ENCODE results near the gene CFAP74. TPM values are rescaled to one million over a fixed set of nuclear protein-coding genes. Genes with fewer than 3 reads are reported as not detected.

CFAP74 gene
- total and polyA plus RNA-seq, 9 donors = 0.05 to 8.0 (median 0.58) TPM; not detected in 1

- H3K27me3 ChIP-seq = no peaks in the 10 kb centered on the region
- intact Hi-C loops (cut with DNase I) = loop anchor here in 3 of 4 donors (5.0 to 10.0 kb wide), 4 partner anchors 81 to 229 kb away; no protein-coding TSS in a partner anchor
- DNase-seq = no peak
Measured at GRCh38 chr1:1945782-1946393, 57.7 kb downstream of the CFAP74 start.

DNA sequence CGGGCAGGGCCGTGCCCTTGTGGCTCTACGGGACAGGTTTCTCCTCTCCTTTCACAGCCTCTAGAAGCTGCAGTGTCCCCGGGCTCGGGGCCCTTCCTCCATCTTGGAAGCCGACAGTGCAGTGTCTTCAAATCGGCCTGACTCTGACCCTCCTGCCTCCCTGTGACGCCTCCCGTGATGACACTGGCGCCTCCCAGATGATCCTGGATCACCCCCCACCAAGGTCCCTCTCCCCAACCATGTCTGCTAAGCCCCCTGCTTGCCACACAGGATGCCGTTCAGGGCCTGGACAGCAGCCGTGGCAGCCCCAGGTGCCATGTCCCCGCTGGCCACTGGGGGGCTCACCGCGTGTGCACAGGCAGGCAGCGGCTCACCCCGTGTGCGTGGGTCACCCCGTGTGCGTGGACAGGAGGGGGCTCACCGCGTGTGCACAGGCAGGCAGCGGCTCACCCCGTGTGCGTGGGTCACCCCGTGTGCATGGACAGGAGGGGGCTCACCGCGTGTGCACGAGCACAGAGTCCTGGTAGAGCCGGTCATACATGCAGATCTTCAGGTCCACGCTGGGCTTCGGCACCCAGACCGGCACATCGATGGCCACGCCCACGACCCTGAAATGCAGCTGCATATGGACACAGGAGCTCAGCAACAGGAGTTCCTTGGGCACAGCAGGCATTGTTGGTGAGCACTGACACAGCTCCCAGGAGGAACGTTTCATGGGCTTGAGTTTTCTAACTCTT is 59.6 kb downstream of the CFAP74 start:
- TF ChIP-seq, protein P1, sequence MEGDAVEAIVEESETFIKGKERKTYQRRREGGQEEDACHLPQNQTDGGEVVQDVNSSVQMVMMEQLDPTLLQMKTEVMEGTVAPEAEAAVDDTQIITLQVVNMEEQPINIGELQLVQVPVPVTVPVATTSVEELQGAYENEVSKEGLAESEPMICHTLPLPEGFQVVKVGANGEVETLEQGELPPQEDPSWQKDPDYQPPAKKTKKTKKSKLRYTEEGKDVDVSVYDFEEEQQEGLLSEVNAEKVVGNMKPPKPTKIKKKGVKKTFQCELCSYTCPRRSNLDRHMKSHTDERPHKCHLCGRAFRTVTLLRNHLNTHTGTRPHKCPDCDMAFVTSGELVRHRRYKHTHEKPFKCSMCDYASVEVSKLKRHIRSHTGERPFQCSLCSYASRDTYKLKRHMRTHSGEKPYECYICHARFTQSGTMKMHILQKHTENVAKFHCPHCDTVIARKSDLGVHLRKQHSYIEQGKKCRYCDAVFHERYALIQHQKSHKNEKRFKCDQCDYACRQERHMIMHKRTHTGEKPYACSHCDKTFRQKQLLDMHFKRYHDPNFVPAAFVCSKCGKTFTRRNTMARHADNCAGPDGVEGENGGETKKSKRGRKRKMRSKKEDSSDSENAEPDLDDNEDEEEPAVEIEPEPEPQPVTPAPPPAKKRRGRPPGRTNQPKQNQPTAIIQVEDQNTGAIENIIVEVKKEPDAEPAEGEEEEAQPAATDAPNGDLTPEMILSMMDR (IDR thresholded peaks at IDR 0.05) = peak; percentile 50 to 73 (median 70)
- no peak for TF ChIP-seq POLR2A (IDR thresholded peaks at IDR 0.05)
- H3K9me3 ChIP-seq = no peaks in the 10 kb centered on the region
- H3K27ac ChIP-seq = no peak overlapping the region
- DNase-seq = peak; percentile 35 to 75 (median 45)
- no peaks in the 10 kb centered on the region for H3K36me3 ChIP-seq
- intact Hi-C loops (cut with DNase I) = loop anchor here (5.0 to 10.0 kb wide), 3 partner anchors 103 to 231 kb away; no protein-coding TSS in a partner anchor
- 8 to 13% (median 10%) methylated on average over 28 to 37 of the region's 37 CpGs for WGBS, 3 donors
- no peaks in the 10 kb centered on the region for H3K27me3 ChIP-seq
- H3K4me1 ChIP-seq (ENCODE audit: insufficient read depth) = peaks cover 3% of the 10 kb centered on the region
- H3K4me3 ChIP-seq = no peak overlapping the region

More at GRCh38 chr1:1945782-1946393, 57.7 kb downstream of the CFAP74 start:
- TF ChIP-seq POLR2A (IDR thresholded peaks at IDR 0.05) (no peak), EP300 (IDR thresholded peaks at IDR 0.05) (no peak)
- TF ChIP-seq, protein P1 (IDR thresholded peaks at IDR 0.05) = no peak
- H3K36me3 ChIP-seq = no peaks in the 10 kb centered on the region
- H3K4me3 ChIP-seq = no peak overlapping the region
- 78 to 87% (median 82%) methylated on average over 29 of the region's 29 CpGs for WGBS, 3 donors
- H3K9me3 ChIP-seq = no peaks in the 10 kb centered on the region
- H3K4me1 ChIP-seq (ENCODE audit: insufficient read depth) = peaks cover 3% of the 10 kb centered on the region
- H3K27ac ChIP-seq = no peak overlapping the region

- Histone ChIP-seq H3K9me3 (no peaks in the 10 kb centered on the region), H3K4me3 (no peak overlapping the region), H3K27me3 (no peaks in the 10 kb centered on the region), H3K36me3 (no peaks in the 10 kb centered on the region), H3K27ac (no peak overlapping the region), H3K4me1 (ENCODE audit: insufficient read depth) (peaks cover 3% of the 10 kb centered on the region)
- WGBS, 3 donors = 72 to 77% (median 75%) methylated on average over 34 to 45 of the region's 45 CpGs
- intact Hi-C loops (cut with DNase I) = loop anchor here (5.0 to 10.0 kb wide), 3 partner anchors 104 to 232 kb away; no protein-coding TSS in a partner anchor
- DNase-seq = peak in 1 of 5 donors; percentile 16
- TF ChIP-seq POLR2A (IDR thresholded peaks at IDR 0.05) = no peak
Measured at GRCh38 chr1:1942753-1943656, 60.6 kb downstream of the CFAP74 start.

GRCh38 chr1:1941868-1942752 is 61.5 kb downstream of the CFAP74 start:
- TF ChIP-seq EP300 (IDR thresholded peaks at IDR 0.05) (no peak), POLR2A (IDR thresholded peaks at IDR 0.05) (no peak)
- TF ChIP-seq, protein P1 (IDR thresholded peaks at IDR 0.05) = no peak
- no peaks in the 10 kb centered on the region for H3K36me3 ChIP-seq
- H3K27me3 ChIP-seq = no peaks in the 10 kb centered on the region
- H3K9me3 ChIP-seq = no peaks in the 10 kb centered on the region
- H3K27ac ChIP-seq = no peak overlapping the region
- intact Hi-C loops (cut with DNase I) = loop anchor here (5.0 to 10.0 kb wide), 3 partner anchors 105 to 233 kb away; no protein-coding TSS in a partner anchor
- peaks cover 3% of the 10 kb centered on the region for H3K4me1 ChIP-seq (ENCODE audit: insufficient read depth)
- DNase-seq = peak in 1 of 5 donors; percentile 6
- no peak overlapping the region for H3K4me3 ChIP-seq
- WGBS, 3 donors = 68 to 73% (median 73%) methylated on average over 38 to 39 of the region's 39 CpGs
